Measurements from ENCODE around the gene LDLRAP1.

GRCh38 chr1:25524568-25525360 is 18.6 kb upstream of the LDLRAP1 start:
- TF ChIP-seq, protein P1, sequence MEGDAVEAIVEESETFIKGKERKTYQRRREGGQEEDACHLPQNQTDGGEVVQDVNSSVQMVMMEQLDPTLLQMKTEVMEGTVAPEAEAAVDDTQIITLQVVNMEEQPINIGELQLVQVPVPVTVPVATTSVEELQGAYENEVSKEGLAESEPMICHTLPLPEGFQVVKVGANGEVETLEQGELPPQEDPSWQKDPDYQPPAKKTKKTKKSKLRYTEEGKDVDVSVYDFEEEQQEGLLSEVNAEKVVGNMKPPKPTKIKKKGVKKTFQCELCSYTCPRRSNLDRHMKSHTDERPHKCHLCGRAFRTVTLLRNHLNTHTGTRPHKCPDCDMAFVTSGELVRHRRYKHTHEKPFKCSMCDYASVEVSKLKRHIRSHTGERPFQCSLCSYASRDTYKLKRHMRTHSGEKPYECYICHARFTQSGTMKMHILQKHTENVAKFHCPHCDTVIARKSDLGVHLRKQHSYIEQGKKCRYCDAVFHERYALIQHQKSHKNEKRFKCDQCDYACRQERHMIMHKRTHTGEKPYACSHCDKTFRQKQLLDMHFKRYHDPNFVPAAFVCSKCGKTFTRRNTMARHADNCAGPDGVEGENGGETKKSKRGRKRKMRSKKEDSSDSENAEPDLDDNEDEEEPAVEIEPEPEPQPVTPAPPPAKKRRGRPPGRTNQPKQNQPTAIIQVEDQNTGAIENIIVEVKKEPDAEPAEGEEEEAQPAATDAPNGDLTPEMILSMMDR (conservative IDR thresholded peaks at IDR 0.05; ENCODE audit: low read depth, low read length) = no peak
- no peak for TF ChIP-seq POLR2A (IDR thresholded peaks at IDR 0.05; ENCODE audit: low read depth, low read length)
- TF ChIP-seq MAFK (IDR thresholded peaks at IDR 0.05; ENCODE audit: low read depth, low read length) = no peak
- TF ChIP-seq MAZ (IDR thresholded peaks at IDR 0.05; ENCODE audit: borderline replicate concordance, low read depth, low read length) = no peak
- no peak for TF ChIP-seq ELK1 (IDR thresholded peaks at IDR 0.05; ENCODE audit: borderline replicate concordance, low read depth, low read length)
- TF ChIP-seq RAD21 (IDR thresholded peaks at IDR 0.05; ENCODE audit: low read length) = no peak
- no peak for TF ChIP-seq BHLHE40 (IDR thresholded peaks at IDR 0.05; ENCODE audit: low read depth, low read length)
- no peak for TF ChIP-seq MXI1 (IDR thresholded peaks at IDR 0.05; ENCODE audit: borderline replicate concordance, low read depth, low read length)
- TF ChIP-seq RCOR1 (IDR thresholded peaks at IDR 0.05; ENCODE audit: insufficient replicate concordance, low read length) = no peak
- TF ChIP-seq, protein P2, sequence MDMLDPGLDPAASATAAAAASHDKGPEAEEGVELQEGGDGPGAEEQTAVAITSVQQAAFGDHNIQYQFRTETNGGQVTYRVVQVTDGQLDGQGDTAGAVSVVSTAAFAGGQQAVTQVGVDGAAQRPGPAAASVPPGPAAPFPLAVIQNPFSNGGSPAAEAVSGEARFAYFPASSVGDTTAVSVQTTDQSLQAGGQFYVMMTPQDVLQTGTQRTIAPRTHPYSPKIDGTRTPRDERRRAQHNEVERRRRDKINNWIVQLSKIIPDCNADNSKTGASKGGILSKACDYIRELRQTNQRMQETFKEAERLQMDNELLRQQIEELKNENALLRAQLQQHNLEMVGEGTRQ (IDR thresholded peaks at IDR 0.05; ENCODE audit: low read depth, low read length) = no peak
